GM12878 (cell line): Measurements from ENCODE around the gene MRPS35. TPM values are rescaled to one million over a fixed set of nuclear protein-coding genes. Genes with fewer than 3 reads are reported as not detected.

Source experiments
- ATAC-seq: fragments of 200-7000 bp; cut with Tn5 transposase; 3 replicates; pipeline ENCODE4 v1.9.1; 2020; ENCODE audit warnings: mild to moderate bottlenecking, moderate library complexity
- BruUV-seq: library from RNA; stranded (reverse); fragments of 400-500 nt; replicated peaks from 2 replicates; lab custom pipeline; 2021; lab: Mats Ljungman, UMichigan
- CTCF ChIA-PET: fragments of 300-600 bp; sonication (Branson Sonifier 250); formaldehyde crosslinking; extraction: SDS; loops from one replicate; lab custom pipeline; 2021; ENCODE audit warnings: inconsistent platforms; lab: Yijun Ruan, JAX
- POLR2A ChIA-PET: fragments of 350-600 bp; formaldehyde crosslinking; extraction: SDS; loops from one replicate; lab custom pipeline; 2021; ENCODE audit warnings: inconsistent platforms; lab: Charles Lee
- RAD21 ChIA-PET: fragments of 300-600 bp; sonication (Branson Sonifier 250); formaldehyde crosslinking; loops from one replicate; lab custom pipeline; 2023; ENCODE audit warnings: antibody characterized with exemption; ENCODE audit not compliant: unreplicated experiment; lab: Charles Lee
- SMC1A ChIA-PET: fragments of 300-600 bp; sonication (Branson Sonifier 250); formaldehyde crosslinking; loops from one replicate; lab custom pipeline; 2023; ENCODE audit not compliant: unreplicated experiment, uncharacterized antibody; lab: Charles Lee
- DNase-seq: peaks from one replicate; pipeline ENCODE4 v3.0.0-alpha.2; 2011; ENCODE audit warnings: low read depth, low spot score
- FAIRE-seq: peaks from 3 replicates; lab custom pipeline; 2011; peaks lifted over from hg19 to GRCh38; lab: Jason Lieb, UNC
- H2AFZ ChIP-seq: 2 replicates; pipeline ENCODE4 v1.6.0; 2011; ENCODE audit warnings: low read depth, low read length, control low read depth; ENCODE audit not compliant: control insufficient read depth
- H3K27ac ChIP-seq: 2 replicates; pipeline ENCODE4 v1.5.1; 2011; ENCODE audit warnings: control low read depth; ENCODE audit not compliant: control insufficient read depth, insufficient read depth
- H3K27me3 ChIP-seq, 2 experiments: replicated peaks in 1 of 2; 2 replicates each; pipeline versions ENCODE4 v1.6.0 to v1.6.1; 2011; ENCODE audit warnings: low read length in 1 of 2; ENCODE audit not compliant: control insufficient read depth in 2 of 2, insufficient read depth in 2 of 2
- H3K36me3 ChIP-seq, 2 experiments: 2 replicates each; pipeline ENCODE4 v1.5.1; 2011; ENCODE audit warnings: low read length in 1 of 2; ENCODE audit not compliant: control insufficient read depth in 2 of 2, insufficient read depth in 2 of 2
- H3K4me1 ChIP-seq: 2 replicates; pipeline ENCODE4 v1.6.1; 2011; ENCODE audit warnings: mild to moderate bottlenecking, low read length, moderate library complexity, mixed read lengths; ENCODE audit not compliant: control insufficient read depth, insufficient read depth
- H3K4me2 ChIP-seq: 2 replicates; pipeline ENCODE4 v1.6.0; 2011; ENCODE audit warnings: control low read depth; ENCODE audit not compliant: control insufficient read depth, insufficient read depth
- H3K4me3 ChIP-seq: fragments of 200-600 bp; sonication (generic); 2 replicates; pipeline ENCODE4 v1.5.1; 2016
- H3K79me2 ChIP-seq: 2 replicates; pipeline ENCODE4 v1.6.0; 2011; ENCODE audit warnings: low read length; ENCODE audit not compliant: control insufficient read depth, insufficient read depth
- H3K9ac ChIP-seq: 2 replicates; pipeline ENCODE4 v1.8.0; 2011; ENCODE audit warnings: low read length, control low read depth, mixed read lengths; ENCODE audit not compliant: control insufficient read depth, insufficient read depth
- H3K9me3 ChIP-seq: replicated peaks from 3 replicates; pipeline ENCODE4 v1.5.1; 2011; ENCODE audit warnings: mild to moderate bottlenecking, low read length; ENCODE audit not compliant: control insufficient read depth, insufficient read depth
- H4K20me1 ChIP-seq: 2 replicates; pipeline ENCODE4 v1.6.0; 2011; ENCODE audit not compliant: control insufficient read depth, insufficient read depth
- BRCA1 ChIP-seq: IDR thresholded peaks from 2 replicates; pipeline ENCODE4 v1.6.1; 2011; ENCODE audit warnings: low read depth, low read length, improper control_type of control experiment
- CHD1 ChIP-seq: IDR thresholded peaks from 2 replicates; pipeline ENCODE4 v1.6.1; 2012; ENCODE audit warnings: low read depth, low read length, improper control_type of control experiment
- NFYA ChIP-seq: IDR thresholded peaks from 2 replicates; pipeline ENCODE4 v1.6.1; 2011; ENCODE audit warnings: low read depth, mild to moderate bottlenecking, low read length, improper control_type of control experiment, borderline replicate concordance
- RAD21 ChIP-seq: IDR thresholded peaks from 2 replicates; pipeline ENCODE4 v1.6.1; 2011; ENCODE audit warnings: mild to moderate bottlenecking, low read depth, low read length, moderate library complexity; ENCODE audit not compliant: insufficient read depth
- SIX5 ChIP-seq: IDR thresholded peaks from 2 replicates; pipeline ENCODE4 v1.6.1; 2011; ENCODE audit warnings: mild to moderate bottlenecking, low read depth, low read length, moderate library complexity; ENCODE audit not compliant: severe bottlenecking
- SMC3 ChIP-seq: IDR thresholded peaks from 2 replicates; pipeline ENCODE4 v1.6.1; 2011; ENCODE audit warnings: low read length, improper control_type of control experiment, borderline replicate concordance
- STAT3 ChIP-seq: IDR thresholded peaks from 2 replicates; pipeline ENCODE4 v1.6.1; 2011; ENCODE audit warnings: low read depth, low read length, improper control_type of control experiment
- ZNF384 ChIP-seq: IDR thresholded peaks from 2 replicates; pipeline ENCODE4 v1.6.1; 2012; ENCODE audit warnings: low read depth, mild to moderate bottlenecking, low read length, improper control_type of control experiment, borderline replicate concordance
- WGBS: methylation state at CpG from one replicate; pipeline ENCODE4 v1.1.6; 2016; ENCODE audit warnings: low lambda C conversion rate; ENCODE audit not compliant: insufficient replicate concordance, insufficient coverage; ENCODE audit errors: missing lambda C conversion rate; 5-methylcytosine and 5-hydroxymethylcytosine counted together
- in situ Hi-C: fragments of 300-500 bp; cut with MboI; formaldehyde crosslinking; loops from 9 replicates; pipeline ENCODE4 v1.14.3; 2018; ENCODE audit warnings: mixed read lengths
- intact Hi-C: fragments of 100-400 bp; cut with micrococcal nuclease; formaldehyde crosslinking; loops from one replicate; pipeline ENCODE4 v1.14.2; 2022; ENCODE audit not compliant: unreplicated experiment
- polyA plus RNA-seq, 11 experiments: library from polyadenylated mRNA; depleted of rRNA in 4 of 11; unstranded in 6 of 11; stranded (reverse) in 5 of 11; fragments of >200 nt; fragmentation: Nextera tagmentation in 4 of 11; fragmentation: Illumina TruSeq in 1 of 11; extraction: Ambion mirVana in 4 of 11; extraction: Trizol in 1 of 11; gene quantifications; 1 replicate in 1 of 11; 2 replicates in 10 of 11; pipeline versions ENCODE4 v1.2.1 to v1.2.3, GENCODE V29; 2011 to 2016; ENCODE audit warnings: inconsistent platforms in 2 of 11, missing spikeins in 2 of 11, low read depth in 1 of 11
- total RNA-seq, 4 experiments: library from RNA; depleted of rRNA in 3 of 4; stranded (reverse); fragments of >200 nt in 3 of 4; fragmentation: Illumina TruSeq in 1 of 4; extraction: Trizol in 1 of 4; gene quantifications; 2 replicates each; pipeline versions ENCODE4 v1.2.1 to v1.2.3, GENCODE V29; 2013 to 2021
- TF ChIP-seq, protein P1 (sequence below): IDR thresholded peaks from 2 replicates; pipeline ENCODE4 v1.6.1; 2012; ENCODE audit warnings: improper control_type of control experiment, low read depth, low read length; ENCODE audit not compliant: insufficient replicate concordance
- TF ChIP-seq, protein P2 (sequence below), 3 experiments: IDR thresholded peaks in 2 of 3; conservative IDR thresholded peaks in 1 of 3; 2 replicates each; pipeline ENCODE4 v1.5.1; 2011; ENCODE audit warnings: low read depth in 3 of 3, low read length in 3 of 3, mild to moderate bottlenecking in 3 of 3, control low read depth in 2 of 3, moderate library complexity in 2 of 3, inconsistent platforms in 1 of 3, mixed read lengths in 1 of 3; ENCODE audit not compliant: control insufficient read depth in 2 of 3, insufficient read depth in 1 of 3; ENCODE audit errors: extremely low read depth in 1 of 3

MRPS35 gene
- total and polyA plus RNA-seq, 10 of the 15 experiments (the other 5 are each of a cell fraction or from before 2014, with no cell fraction given): 45.7 to 111 (median 67.1) TPM

DNA sequence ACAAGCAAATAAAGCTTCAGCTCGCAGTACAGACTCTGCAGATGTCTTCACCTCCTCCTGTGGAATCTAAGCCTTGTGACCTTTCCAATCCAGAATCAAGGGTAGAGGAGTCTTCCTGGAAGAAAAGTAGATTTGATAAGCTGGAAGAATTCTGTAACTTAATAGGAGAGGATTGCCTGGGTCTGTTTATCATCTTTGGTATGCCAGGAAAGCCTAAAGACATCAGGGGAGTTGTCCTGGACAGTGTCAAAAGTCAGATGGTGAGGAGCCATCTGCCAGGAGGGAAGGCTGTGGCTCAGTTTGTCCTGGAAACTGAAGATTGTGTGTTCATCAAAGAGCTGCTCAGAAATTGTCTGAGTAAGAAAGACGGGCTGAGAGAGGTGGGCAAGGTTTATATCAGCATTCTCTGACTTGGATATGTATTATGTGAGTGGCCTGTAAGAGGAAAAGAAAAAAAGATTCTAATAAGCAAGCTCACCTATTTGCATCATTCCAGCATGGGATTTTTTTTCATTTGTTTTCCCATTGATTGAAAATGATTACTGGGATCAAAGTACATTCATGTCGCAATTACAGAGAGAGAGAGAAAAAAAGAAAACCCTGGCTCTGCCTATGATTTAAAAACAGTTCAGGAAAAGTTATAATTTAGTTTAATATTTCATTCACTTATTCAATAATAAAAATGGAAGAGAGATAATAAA, 13.6 kb upstream of the MRPS35 start (continued):
- TF ChIP-seq, protein P1, sequence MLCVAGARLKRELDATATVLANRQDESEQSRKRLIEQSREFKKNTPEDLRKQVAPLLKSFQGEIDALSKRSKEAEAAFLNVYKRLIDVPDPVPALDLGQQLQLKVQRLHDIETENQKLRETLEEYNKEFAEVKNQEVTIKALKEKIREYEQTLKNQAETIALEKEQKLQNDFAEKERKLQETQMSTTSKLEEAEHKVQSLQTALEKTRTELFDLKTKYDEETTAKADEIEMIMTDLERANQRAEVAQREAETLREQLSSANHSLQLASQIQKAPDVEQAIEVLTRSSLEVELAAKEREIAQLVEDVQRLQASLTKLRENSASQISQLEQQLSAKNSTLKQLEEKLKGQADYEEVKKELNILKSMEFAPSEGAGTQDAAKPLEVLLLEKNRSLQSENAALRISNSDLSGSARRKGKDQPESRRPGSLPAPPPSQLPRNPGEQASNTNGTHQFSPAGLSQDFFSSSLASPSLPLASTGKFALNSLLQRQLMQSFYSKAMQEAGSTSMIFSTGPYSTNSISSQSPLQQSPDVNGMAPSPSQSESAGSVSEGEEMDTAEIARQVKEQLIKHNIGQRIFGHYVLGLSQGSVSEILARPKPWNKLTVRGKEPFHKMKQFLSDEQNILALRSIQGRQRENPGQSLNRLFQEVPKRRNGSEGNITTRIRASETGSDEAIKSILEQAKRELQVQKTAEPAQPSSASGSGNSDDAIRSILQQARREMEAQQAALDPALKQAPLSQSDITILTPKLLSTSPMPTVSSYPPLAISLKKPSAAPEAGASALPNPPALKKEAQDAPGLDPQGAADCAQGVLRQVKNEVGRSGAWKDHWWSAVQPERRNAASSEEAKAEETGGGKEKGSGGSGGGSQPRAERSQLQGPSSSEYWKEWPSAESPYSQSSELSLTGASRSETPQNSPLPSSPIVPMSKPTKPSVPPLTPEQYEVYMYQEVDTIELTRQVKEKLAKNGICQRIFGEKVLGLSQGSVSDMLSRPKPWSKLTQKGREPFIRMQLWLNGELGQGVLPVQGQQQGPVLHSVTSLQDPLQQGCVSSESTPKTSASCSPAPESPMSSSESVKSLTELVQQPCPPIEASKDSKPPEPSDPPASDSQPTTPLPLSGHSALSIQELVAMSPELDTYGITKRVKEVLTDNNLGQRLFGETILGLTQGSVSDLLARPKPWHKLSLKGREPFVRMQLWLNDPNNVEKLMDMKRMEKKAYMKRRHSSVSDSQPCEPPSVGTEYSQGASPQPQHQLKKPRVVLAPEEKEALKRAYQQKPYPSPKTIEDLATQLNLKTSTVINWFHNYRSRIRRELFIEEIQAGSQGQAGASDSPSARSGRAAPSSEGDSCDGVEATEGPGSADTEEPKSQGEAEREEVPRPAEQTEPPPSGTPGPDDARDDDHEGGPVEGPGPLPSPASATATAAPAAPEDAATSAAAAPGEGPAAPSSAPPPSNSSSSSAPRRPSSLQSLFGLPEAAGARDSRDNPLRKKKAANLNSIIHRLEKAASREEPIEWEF: no peak
- no peak for TF ChIP-seq SIX5

DNA sequence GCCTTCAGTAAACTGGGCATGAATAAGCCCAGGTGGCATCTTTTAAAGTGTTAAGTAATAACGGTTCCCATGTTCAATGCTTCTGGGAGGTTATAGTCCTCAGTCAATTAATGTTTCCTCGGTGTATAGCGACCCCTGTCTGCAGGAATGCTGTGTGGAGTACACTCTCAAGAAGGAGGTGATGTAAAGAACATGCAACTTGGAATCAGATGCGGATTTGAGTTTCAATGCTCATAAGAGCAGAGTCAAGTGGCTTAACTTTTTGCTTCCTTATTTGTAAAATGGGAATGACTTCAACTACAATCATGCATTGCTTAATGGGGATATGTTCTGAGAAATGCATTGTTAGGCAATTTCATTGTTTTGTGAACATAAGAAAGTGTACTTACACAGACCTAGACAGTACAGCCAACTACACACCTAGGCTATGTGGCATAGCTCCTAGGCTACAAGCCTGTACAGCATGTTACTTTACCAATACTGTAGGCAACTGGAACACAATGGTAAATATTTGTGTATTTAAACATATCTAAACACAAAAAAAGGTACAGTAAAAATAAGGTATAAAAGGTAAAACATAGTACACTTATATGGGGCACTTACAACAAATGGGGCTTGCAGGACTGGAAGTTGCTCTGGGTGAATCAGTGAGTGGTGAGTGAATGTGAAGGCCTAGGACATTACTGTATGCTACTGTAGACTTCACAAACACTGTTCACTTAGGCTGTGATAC, 6.7 kb upstream of the MRPS35 start:
- RAD21 ChIA-PET: interaction anchor here (0.6 kb wide), 1 partner anchor 29 kb away, joined by 4 read pairs; no protein-coding TSS in a partner anchor
- Histone ChIP-seq H3K9ac (no peak overlapping the region), H3K27ac (no peak overlapping the region), H2AFZ (no peak overlapping the region), H3K9me3 (no peaks in the 10 kb centered on the region), H4K20me1 (no peaks in the 10 kb centered on the region), H3K4me1 (no peaks in the 10 kb centered on the region), H3K4me3 (no peak overlapping the region), H3K79me2 (no peaks in the 10 kb centered on the region), H3K27me3 (no peaks in the 10 kb centered on the region), H3K36me3 (no peaks in the 10 kb centered on the region), H3K4me2 (no peak overlapping the region)
- DNase-seq (peak; percentile 43), FAIRE-seq (peak; percentile 87), ATAC-seq (peak; percentile 99)
- no TSS peak for BruUV-seq
- CTCF ChIA-PET: interaction anchor here (0.7 to 2.1 kb wide), 13 partner anchors 20 to 554 kb away, joined by 3 to 6 read pairs (median 4); partner anchors contain the start of genes KLHL42 and MANSC4
- intact Hi-C loops (loop anchor here (1.0 to 5.0 kb wide), 3 partner anchors 172 to 372 kb away; partner anchors contain the start of gene BMAL2), in situ Hi-C loops (no loop called here)
- POLR2A ChIA-PET: interaction anchor here (0.6 kb wide), 1 partner anchor 10 kb away, joined by 3 read pairs; no protein-coding TSS in a partner anchor
- SMC1A ChIA-PET: interaction anchor here (0.7 kb wide), 1 partner anchor 203 kb away, joined by 3 read pairs; no protein-coding TSS in a partner anchor
- 6% methylated on average over 4 of the region's 4 CpGs for WGBS
- TF ChIP-seq ZNF384 (no peak), CHD1 (no peak), SMC3 (peak; percentile 55), RAD21 (peak; percentile 88), NFYA (no peak), STAT3 (no peak), BRCA1 (no peak)
- TF ChIP-seq, protein P2, sequence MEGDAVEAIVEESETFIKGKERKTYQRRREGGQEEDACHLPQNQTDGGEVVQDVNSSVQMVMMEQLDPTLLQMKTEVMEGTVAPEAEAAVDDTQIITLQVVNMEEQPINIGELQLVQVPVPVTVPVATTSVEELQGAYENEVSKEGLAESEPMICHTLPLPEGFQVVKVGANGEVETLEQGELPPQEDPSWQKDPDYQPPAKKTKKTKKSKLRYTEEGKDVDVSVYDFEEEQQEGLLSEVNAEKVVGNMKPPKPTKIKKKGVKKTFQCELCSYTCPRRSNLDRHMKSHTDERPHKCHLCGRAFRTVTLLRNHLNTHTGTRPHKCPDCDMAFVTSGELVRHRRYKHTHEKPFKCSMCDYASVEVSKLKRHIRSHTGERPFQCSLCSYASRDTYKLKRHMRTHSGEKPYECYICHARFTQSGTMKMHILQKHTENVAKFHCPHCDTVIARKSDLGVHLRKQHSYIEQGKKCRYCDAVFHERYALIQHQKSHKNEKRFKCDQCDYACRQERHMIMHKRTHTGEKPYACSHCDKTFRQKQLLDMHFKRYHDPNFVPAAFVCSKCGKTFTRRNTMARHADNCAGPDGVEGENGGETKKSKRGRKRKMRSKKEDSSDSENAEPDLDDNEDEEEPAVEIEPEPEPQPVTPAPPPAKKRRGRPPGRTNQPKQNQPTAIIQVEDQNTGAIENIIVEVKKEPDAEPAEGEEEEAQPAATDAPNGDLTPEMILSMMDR (IDR thresholded peaks at IDR 0.05 in 2 of 3, conservative IDR thresholded peaks at IDR 0.05 in 1 of 3; ENCODE audit: control insufficient read depth in 2 of 3, extremely low read depth in 1 of 3, insufficient read depth in 1 of 3, low read depth in 3 of 3, low read length in 3 of 3): peak; percentile 83 to 88 (median 88)
